Spleen (tissue), 11 donors: ENCODE data around the gene ADM. TPM values are rescaled to one million over a fixed set of nuclear protein-coding genes. Genes with fewer than 3 reads are reported as not detected.

Experiments used
- DNase-seq: peaks from one replicate; pipeline ENCODE4 v3.0.0-alpha.2; 2020
- H3K27ac ChIP-seq, 8 donors: fragments of 200-600 bp; sonication (generic) in 7 of 8; 1 replicate in 4 of 8; 2 replicates in 4 of 8; pipeline versions ENCODE4 v1.5.0 to v1.8.0; 2016 to 2021; ENCODE audit warnings: inconsistent platforms in 4 of 8, mild to moderate bottlenecking in 4 of 8, moderate library complexity in 1 of 8
- H3K27me3 ChIP-seq, 7 donors: fragments of 200-600 bp; sonication (generic) in 6 of 7; replicated peaks in 1 of 7; 1 replicate in 4 of 7; 2 replicates in 3 of 7; pipeline versions ENCODE4 v1.5.0 to v1.8.0; 2016 to 2021; ENCODE audit warnings: inconsistent platforms in 3 of 7, mild to moderate bottlenecking in 1 of 7
- H3K36me3 ChIP-seq, 6 donors: fragments of 200-600 bp; sonication (generic) in 5 of 6; 1 replicate in 4 of 6; 2 replicates in 2 of 6; pipeline versions ENCODE4 v1.5.0 to v1.8.0; 2016 to 2021; ENCODE audit warnings: inconsistent platforms in 2 of 6
- H3K4me1 ChIP-seq, 6 donors: fragments of 200-600 bp; sonication (generic) in 5 of 6; 1 replicate in 3 of 6; 2 replicates in 3 of 6; pipeline versions ENCODE4 v1.5.0 to v1.8.0; 2016 to 2021; ENCODE audit warnings: inconsistent platforms in 3 of 6
- H3K4me3 ChIP-seq, 8 donors: fragments of 200-600 bp; sonication (generic) in 7 of 8; 1 replicate in 4 of 8; 2 replicates in 4 of 8; pipeline versions ENCODE4 v1.5.0 to v1.8.0; 2016 to 2021; ENCODE audit warnings: inconsistent platforms in 4 of 8, mild to moderate bottlenecking in 4 of 8, moderate library complexity in 2 of 8
- H3K9me3 ChIP-seq, 8 donors: fragments of 200-600 bp; sonication (generic) in 7 of 8; 1 replicate in 4 of 8; 2 replicates in 4 of 8; pipeline versions ENCODE4 v1.5.0 to v1.8.0; 2016 to 2021; ENCODE audit warnings: inconsistent platforms in 4 of 8
- POLR2A ChIP-seq, 3 donors: fragments of 450-650 bp; IDR thresholded peaks; one replicate each; pipeline ENCODE4 v1.5.1; 2017; ENCODE audit warnings: antibody characterized with exemption in 3 of 3, mild to moderate bottlenecking in 1 of 3
- POLR2AphosphoS5 ChIP-seq, 3 donors: sonication (generic); formaldehyde crosslinking; IDR thresholded peaks; one replicate each; pipeline ENCODE4 v1.5.1; 2017; ENCODE audit warnings: antibody characterized with exemption in 3 of 3
- WGBS, 5 donors: extraction: QIAGEN DNeasy Blood & Tissue Kit in 3 of 5; methylation state at CpG; one replicate each; pipeline versions ENCODE4 v1.1.5 to v1.1.7; 2013 to 2018; 5-methylcytosine and 5-hydroxymethylcytosine counted together
- intact Hi-C: fragments of 100-400 bp; cut with DNase I; formaldehyde crosslinking; loops from one replicate; pipeline ENCODE4 v1.15.0; 2023; ENCODE audit warnings: low total_unique reads
- polyA plus RNA-seq, 3 donors: library from polyadenylated mRNA; stranded (reverse); fragments of 200-250 nt; gene quantifications; one replicate each; pipeline ENCODE4 v1.2.1, GENCODE V29; 2013
- total RNA-seq, 7 donors: library from RNA; depleted of rRNA in 3 of 7; stranded (reverse); fragments of >200 nt in 3 of 7; fragmentation: NEBNext Ultra II Directional in 4 of 7; extraction: Animal tissue kit (Norgen Biotek cat#: 25700) in 4 of 7; gene quantifications; one replicate each; pipeline versions ENCODE4 v1.1.0 to v1.2.1, GENCODE V29; 2016 to 2021
- TF ChIP-seq, protein P1 (sequence below), 11 experiments: fragments of 200-600 bp in 7 of 11; fragments of 450-650 bp in 4 of 11; sonication (generic) in 4 of 11; IDR thresholded peaks in 8 of 11; conservative IDR thresholded peaks in 3 of 11; 1 replicate in 7 of 11; 2 replicates in 4 of 11; pipeline versions ENCODE4 v1.4.0 to v1.8.0; 2016 to 2021; ENCODE audit warnings: antibody characterized with exemption in 11 of 11, inconsistent platforms in 4 of 11, mild to moderate bottlenecking in 1 of 11
- donor health status: healthy with polysubstance abuse.
- donor health status: DM: no; HTN: no; CAD: no; lungs with moderate emphysema.
- donor health status: DM: no; HTN: no; CAD: no.
- donor health status: Bipolar disorder and iron deficiency.
- donor health status: healthy.
- donor health status: DM: no; HTN: no; CAD: no.
- donor health status: DM: yes; HTN: yes; CAD: no.

The ADM gene
- total and polyA plus RNA-seq, 10 donors: 5.2 to 88.0 (median 34.6) TPM

DNA sequence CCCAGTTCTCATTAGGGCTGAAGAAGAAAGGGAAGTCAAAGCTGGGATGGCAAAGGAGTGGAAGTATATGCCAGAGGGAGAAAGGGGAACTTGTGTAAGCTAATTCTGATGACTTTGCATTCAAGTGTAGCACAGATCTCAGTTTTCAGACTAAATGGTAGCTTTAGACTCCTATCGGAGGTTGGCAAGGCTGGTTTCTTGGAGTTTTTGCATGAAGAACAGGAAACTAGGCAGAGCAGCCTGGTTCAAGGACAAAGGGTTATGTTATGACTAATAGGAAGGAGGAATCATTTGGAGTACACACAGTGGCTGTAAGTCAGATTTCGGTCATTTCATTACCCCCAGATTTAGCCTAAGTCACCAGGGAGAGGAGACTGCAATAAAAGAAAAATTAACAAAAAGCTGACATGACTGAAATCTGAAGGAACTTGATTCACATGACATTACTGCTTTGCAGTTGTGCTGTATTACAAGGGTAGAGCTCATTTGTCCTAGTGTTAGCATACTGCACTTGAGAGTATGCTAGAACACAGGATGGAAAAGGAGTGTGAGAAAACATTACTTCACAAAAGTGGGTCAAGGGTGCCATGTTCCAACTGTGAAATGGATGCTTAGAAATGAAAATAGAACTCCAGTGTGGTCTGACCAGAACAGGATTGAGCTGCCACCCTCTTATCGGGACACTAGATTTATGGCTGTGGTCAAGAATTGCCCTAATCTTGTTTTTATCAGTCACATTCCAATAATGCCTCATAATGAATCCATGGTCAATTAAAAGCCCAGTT, 23.6 kb downstream of the ADM start:
- Histone ChIP-seq H3K36me3 (no peaks in the 10 kb centered on the region), H3K4me3 (no peak overlapping the region), H3K27ac (peak overlapping the region in 5 of 8 donors; percentile 20 to 58 (median 46)), H3K4me1 (peaks cover 0 to 29% (median 9%) of the 10 kb centered on the region in 6 donors), H3K27me3 (no peaks in the 10 kb centered on the region), H3K9me3 (no peaks in the 10 kb centered on the region)
- TF ChIP-seq, protein P1, sequence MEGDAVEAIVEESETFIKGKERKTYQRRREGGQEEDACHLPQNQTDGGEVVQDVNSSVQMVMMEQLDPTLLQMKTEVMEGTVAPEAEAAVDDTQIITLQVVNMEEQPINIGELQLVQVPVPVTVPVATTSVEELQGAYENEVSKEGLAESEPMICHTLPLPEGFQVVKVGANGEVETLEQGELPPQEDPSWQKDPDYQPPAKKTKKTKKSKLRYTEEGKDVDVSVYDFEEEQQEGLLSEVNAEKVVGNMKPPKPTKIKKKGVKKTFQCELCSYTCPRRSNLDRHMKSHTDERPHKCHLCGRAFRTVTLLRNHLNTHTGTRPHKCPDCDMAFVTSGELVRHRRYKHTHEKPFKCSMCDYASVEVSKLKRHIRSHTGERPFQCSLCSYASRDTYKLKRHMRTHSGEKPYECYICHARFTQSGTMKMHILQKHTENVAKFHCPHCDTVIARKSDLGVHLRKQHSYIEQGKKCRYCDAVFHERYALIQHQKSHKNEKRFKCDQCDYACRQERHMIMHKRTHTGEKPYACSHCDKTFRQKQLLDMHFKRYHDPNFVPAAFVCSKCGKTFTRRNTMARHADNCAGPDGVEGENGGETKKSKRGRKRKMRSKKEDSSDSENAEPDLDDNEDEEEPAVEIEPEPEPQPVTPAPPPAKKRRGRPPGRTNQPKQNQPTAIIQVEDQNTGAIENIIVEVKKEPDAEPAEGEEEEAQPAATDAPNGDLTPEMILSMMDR (IDR thresholded peaks at IDR 0.05 in 8 of 11, conservative IDR thresholded peaks at IDR 0.05 in 3 of 11): no peak
- TF ChIP-seq POLR2A (IDR thresholded peaks at IDR 0.05) (no peak), POLR2AphosphoS5 (IDR thresholded peaks at IDR 0.05) (no peak)
- 37 to 71% (median 39%) methylated on average over 3 of the region's 3 CpGs for WGBS, 5 donors
- no peak for DNase-seq
- intact Hi-C loops: loop anchor here (10.0 kb wide), 1 partner anchor 464 kb away; no protein-coding TSS in a partner anchor

DNA sequence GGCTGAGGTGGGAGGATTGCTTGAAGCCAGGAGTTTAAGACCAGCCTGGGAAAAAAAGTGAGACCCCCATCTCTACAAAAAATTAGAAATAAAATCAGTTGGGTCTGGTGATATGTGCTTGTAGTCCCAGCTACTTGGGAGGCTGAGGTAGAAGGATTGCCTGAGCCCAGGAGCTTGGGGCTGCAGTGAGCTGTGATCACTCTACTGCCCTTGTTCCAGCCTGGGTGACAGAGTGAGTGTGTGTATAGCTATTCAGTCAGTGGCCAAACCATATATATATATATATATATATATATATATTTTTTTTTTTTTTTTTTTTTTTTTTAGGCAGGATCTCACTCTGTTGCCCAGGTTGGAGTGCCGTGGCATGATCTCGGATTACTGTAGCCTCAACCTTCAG, 24.5 kb downstream of the ADM start:
- peaks cover 0 to 29% (median 9%) of the 10 kb centered on the region in 6 donors for H3K4me1 ChIP-seq
- H3K36me3 ChIP-seq: no peaks in the 10 kb centered on the region
- DNase-seq: no peak
- TF ChIP-seq POLR2AphosphoS5 (IDR thresholded peaks at IDR 0.05) (no peak), POLR2A (IDR thresholded peaks at IDR 0.05) (no peak)
- TF ChIP-seq, protein P1 (IDR thresholded peaks at IDR 0.05 in 8 of 11, conservative IDR thresholded peaks at IDR 0.05 in 3 of 11): no peak
- H3K4me3 ChIP-seq: no peak overlapping the region
- H3K27ac ChIP-seq: peak overlapping the region in 2 of 8 donors; percentile 20 to 49
- H3K27me3 ChIP-seq: no peaks in the 10 kb centered on the region
- intact Hi-C loops: loop anchor here (10.0 kb wide), 1 partner anchor 465 kb away; no protein-coding TSS in a partner anchor
- WGBS, 5 donors: 88 to 100% (median 94%) methylated on average over 2 of the region's 2 CpGs
- H3K9me3 ChIP-seq: no peaks in the 10 kb centered on the region

DNA sequence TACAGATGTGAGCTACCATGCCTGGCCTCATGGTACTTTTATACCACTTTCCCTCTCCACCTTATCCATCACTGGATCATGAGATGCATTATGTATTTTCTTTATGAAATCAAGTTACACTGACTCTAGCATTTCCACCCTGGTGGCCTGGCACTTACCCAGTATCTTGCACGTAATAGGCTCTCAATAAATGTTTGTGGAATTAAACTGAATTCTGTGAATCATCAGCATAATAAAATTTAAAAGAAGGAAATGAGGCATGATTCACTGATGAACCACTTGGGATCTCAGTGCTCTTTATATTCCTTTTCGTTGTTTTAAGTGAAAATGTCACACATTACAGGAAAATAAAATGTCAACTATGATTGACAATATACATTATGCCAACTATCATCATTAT, 25.1 kb downstream of the ADM start:
- peaks cover 0 to 2% (median 0%) of the 10 kb centered on the region in 7 donors for H3K27me3 ChIP-seq
- no peak overlapping the region for H3K27ac ChIP-seq
- no peaks in the 10 kb centered on the region for H3K36me3 ChIP-seq
- no peaks in the 10 kb centered on the region for H3K9me3 ChIP-seq
- intact Hi-C loops: loop anchor here (10.0 kb wide), 1 partner anchor 465 kb away; no protein-coding TSS in a partner anchor
- TF ChIP-seq POLR2A (IDR thresholded peaks at IDR 0.05) (no peak), POLR2AphosphoS5 (IDR thresholded peaks at IDR 0.05) (no peak)
- TF ChIP-seq, protein P1 (IDR thresholded peaks at IDR 0.05 in 8 of 11, conservative IDR thresholded peaks at IDR 0.05 in 3 of 11): no peak
- H3K4me3 ChIP-seq: no peak overlapping the region
- no peak for DNase-seq
- peaks cover 0 to 29% (median 9%) of the 10 kb centered on the region in 6 donors for H3K4me1 ChIP-seq
- WGBS, 5 donors: 78 to 90% (median 88%) methylated on average over 2 of the region's 2 CpGs

DNA sequence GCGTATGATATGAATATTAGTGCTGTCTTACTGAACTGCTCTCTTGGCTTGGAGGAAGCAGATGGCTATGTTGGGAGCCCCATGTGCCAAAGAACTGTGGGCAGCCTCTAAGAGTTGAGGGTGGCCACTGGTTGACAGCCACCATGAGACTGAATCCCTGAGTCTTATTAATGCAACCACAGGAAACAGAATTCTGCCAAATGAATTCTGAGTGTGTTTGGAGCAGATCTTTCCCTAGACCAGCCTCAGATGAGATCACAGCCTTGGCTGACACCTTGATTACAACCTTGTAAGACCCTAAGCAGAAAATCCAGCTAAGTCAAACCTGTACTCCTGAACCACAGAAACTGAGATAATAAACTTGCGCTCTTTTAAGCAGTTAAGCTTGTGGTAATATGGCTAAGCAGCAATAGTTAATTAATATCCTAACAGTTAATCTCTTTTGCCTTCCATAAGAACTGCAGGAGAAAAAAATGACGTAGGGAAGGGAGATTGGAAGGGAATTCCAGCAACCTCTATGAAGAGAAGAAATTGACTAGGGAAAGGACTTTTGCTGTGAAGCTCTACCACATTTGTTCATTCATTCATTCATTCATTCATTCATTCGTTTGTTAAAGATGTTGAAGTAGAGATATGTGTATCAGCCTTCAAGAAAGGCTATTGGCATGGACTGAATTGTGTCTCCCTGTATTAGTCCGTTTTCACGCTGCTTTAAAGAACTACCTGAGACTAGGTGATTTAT, 26.8 kb downstream of the ADM start:
- no peaks in the 10 kb centered on the region for H3K9me3 ChIP-seq
- H3K4me3 ChIP-seq: no peak overlapping the region
- peaks cover 0 to 26% (median 9%) of the 10 kb centered on the region in 6 donors for H3K4me1 ChIP-seq
- H3K27me3 ChIP-seq: peaks cover 0 to 7% (median 0%) of the 10 kb centered on the region in 7 donors
- 75 to 91% (median 88%) methylated on average over 6 of the region's 6 CpGs for WGBS, 5 donors
- DNase-seq: no peak
- intact Hi-C loops: no loop called here
- no peaks in the 10 kb centered on the region for H3K36me3 ChIP-seq
- H3K27ac ChIP-seq: no peak overlapping the region
- TF ChIP-seq POLR2AphosphoS5 (IDR thresholded peaks at IDR 0.05) (no peak), POLR2A (IDR thresholded peaks at IDR 0.05) (no peak)
- TF ChIP-seq, protein P1 (IDR thresholded peaks at IDR 0.05 in 8 of 11, conservative IDR thresholded peaks at IDR 0.05 in 3 of 11): no peak
